A549 (cell line): ENCODE measurements around the gene TAF1D. TPM values are rescaled to one million over a fixed set of nuclear protein-coding genes. Genes with fewer than 3 reads are reported as not detected.
A peak's percentile ranks its signal among the peaks of the same experiment; 100 is the strongest.

Experiments used
- ATAC-seq, 2 experiments: fragments of 200-7000 bp in 1 of 2; fragments of >200 bp in 1 of 2; cut with Nextera tagmentation in 1 of 2; cut with Tn5 transposase in 1 of 2; 3 replicates each; pipeline versions ENCODE4 v1.8.0 to v1.9.1; 2018 to 2020; ENCODE audit warnings: mild to moderate bottlenecking in 1 of 2, moderate library complexity in 1 of 2
- CTCF ChIA-PET: fragments of 300-600 bp; sonication (Branson Sonifier 250); formaldehyde crosslinking; extraction: SDS; loops from one replicate; lab custom pipeline; 2021; ENCODE audit warnings: antibody characterized with exemption, inconsistent platforms; lab: Yijun Ruan, JAX
- POLR2A ChIA-PET: fragments of 350-600 bp; formaldehyde crosslinking; extraction: SDS; loops from one replicate; lab custom pipeline; 2021; ENCODE audit warnings: antibody characterized with exemption, inconsistent platforms; lab: Yijun Ruan, JAX
- DNase-seq, 2 experiments: peaks; one replicate each; pipeline versions ENCODE4 v3.0.0 to v3.0.0-alpha.2; 2011 to 2016; ENCODE audit warnings: low read depth in 1 of 2, low spot score in 1 of 2
- FAIRE-seq: peaks from 2 replicates; lab custom pipeline; 2011; peaks lifted over from hg19 to GRCh38; lab: Jason Lieb, UNC
- H3K27ac ChIP-seq, 2 experiments: fragments of >200 bp; sonication (Bioruptor Twin); formaldehyde crosslinking; 3 replicates each; pipeline ENCODE4 v1.5.1; 2016 to 2017
- H3K4me1 ChIP-seq: fragments of >200 bp; sonication (Bioruptor Twin); formaldehyde crosslinking; 3 replicates; pipeline ENCODE4 v1.6.1; 2016
- H3K4me2 ChIP-seq: fragments of >200 bp; sonication (Bioruptor Twin); formaldehyde crosslinking; 3 replicates; pipeline ENCODE4 v1.6.1; 2016
- H3K4me3 ChIP-seq: fragments of >200 bp; sonication (Bioruptor Twin); formaldehyde crosslinking; 3 replicates; pipeline ENCODE4 v1.5.1; 2016
- H3K9me3 ChIP-seq: fragments of >200 bp; sonication (Bioruptor Twin); formaldehyde crosslinking; 3 replicates; pipeline ENCODE4 v1.6.1; 2016
- BHLHE40 ChIP-seq: IDR thresholded peaks from 2 replicates; pipeline ENCODE4 v1.6.1; 2012; ENCODE audit warnings: low read depth, low read length, inconsistent platforms
- CEBPB ChIP-seq, 2 experiments: fragments of >200 bp in 1 of 2; sonication (Bioruptor Twin) in 1 of 2; formaldehyde crosslinking in 1 of 2; IDR thresholded peaks; 2 replicates each; pipeline ENCODE4 v1.6.1; 2012 to 2016
- CHD4 ChIP-seq: fragments of 200-600 bp; sonication (generic); IDR thresholded peaks from 2 replicates; pipeline ENCODE4 v1.6.1; 2016; ENCODE audit warnings: antibody characterized with exemption, mild to moderate bottlenecking, borderline replicate concordance
- EP300 ChIP-seq, 2 experiments: fragments of >200 bp; sonication (Bioruptor Twin); formaldehyde crosslinking; IDR thresholded peaks; 2 replicates in 1 of 2; 3 replicates in 1 of 2; pipeline ENCODE4 v1.6.1; 2016 to 2017
- ESRRA ChIP-seq: fragments of 150-350 bp; IDR thresholded peaks from 2 replicates; pipeline ENCODE4 v1.6.1; 2014; ENCODE audit warnings: mild to moderate bottlenecking, low read length, borderline replicate concordance
- FOSB ChIP-seq: fragments of 250-450 bp; sonication (Bioruptor Pico); IDR thresholded peaks from 2 replicates; pipeline ENCODE4 v1.5.0; 2020; ENCODE audit warnings: mild to moderate bottlenecking, moderate library complexity
- FOXS1 ChIP-seq: fragments of 250-450 bp; sonication (Bioruptor Pico); IDR thresholded peaks from 2 replicates; pipeline ENCODE4 v1.5.0; 2020; ENCODE audit warnings: mild to moderate bottlenecking, moderate library complexity
- GATA3 ChIP-seq: IDR thresholded peaks from 2 replicates; pipeline ENCODE4 v1.6.1; 2012; ENCODE audit warnings: borderline replicate concordance
- HOXB13 ChIP-seq: fragments of 250-450 bp; sonication (Bioruptor Pico); IDR thresholded peaks from 2 replicates; pipeline ENCODE4 v1.5.0; 2020; ENCODE audit warnings: low read depth, mild to moderate bottlenecking, moderate library complexity
- JUN ChIP-seq, 2 experiments: fragments of >200 bp; sonication (Bioruptor Twin); formaldehyde crosslinking; IDR thresholded peaks; 2 replicates in 1 of 2; 3 replicates in 1 of 2; pipeline ENCODE4 v1.6.1; 2016 to 2017
- JUNB ChIP-seq: fragments of >200 bp; sonication (Bioruptor Twin); formaldehyde crosslinking; IDR thresholded peaks from 2 replicates; pipeline ENCODE4 v1.6.1; 2016
- KDM1A ChIP-seq: fragments of 200-600 bp; sonication (generic); IDR thresholded peaks from 2 replicates; pipeline ENCODE4 v1.6.1; 2016; ENCODE audit warnings: low read depth, mild to moderate bottlenecking
- MAFK ChIP-seq: fragments of 450-650 bp; IDR thresholded peaks from 2 replicates; pipeline ENCODE4 v1.6.1; 2014; ENCODE audit not compliant: partially characterized antibody
- MAZ ChIP-seq: fragments of 150-350 bp; IDR thresholded peaks from 2 replicates; pipeline ENCODE4 v1.6.1; 2014; ENCODE audit warnings: antibody characterized with exemption, low read depth, low read length, borderline replicate concordance
- PHF8 ChIP-seq: fragments of 200-600 bp; sonication (generic); IDR thresholded peaks from 2 replicates; pipeline ENCODE4 v1.6.1; 2016; ENCODE audit warnings: low read depth, mild to moderate bottlenecking, antibody characterized with exemption, moderate library complexity, borderline replicate concordance
- POLR2A ChIP-seq: IDR thresholded peaks from 2 replicates; pipeline ENCODE4 v1.6.1; 2012; ENCODE audit warnings: mild to moderate bottlenecking, low read length
- RCOR1 ChIP-seq: fragments of 150-350 bp; IDR thresholded peaks from 2 replicates; pipeline ENCODE4 v1.6.1; 2014; ENCODE audit warnings: antibody characterized with exemption, low read length, low read depth
- RFX5 ChIP-seq: fragments of 450-650 bp; IDR thresholded peaks from 2 replicates; pipeline ENCODE4 v1.7.1; 2014; ENCODE audit warnings: antibody characterized with exemption, mild to moderate bottlenecking, moderate library complexity
- ZC3H11A ChIP-seq: fragments of 450-650 bp; IDR thresholded peaks from 2 replicates; pipeline ENCODE4 v1.6.1; 2014; ENCODE audit warnings: antibody characterized with exemption, mild to moderate bottlenecking
- ZSCAN20 ChIP-seq: fragments of 250-450 bp; sonication (Bioruptor Pico); IDR thresholded peaks from 2 replicates; pipeline ENCODE4 v1.8.0; 2022; ENCODE audit warnings: mild to moderate bottlenecking, moderate library complexity
- WGBS: methylation state at CpG from one replicate; pipeline ENCODE4 v1.1.6; 2017; ENCODE audit errors: missing lambda C conversion rate; 5-methylcytosine and 5-hydroxymethylcytosine counted together
- polyA plus RNA-seq, 4 experiments: library from polyadenylated mRNA; depleted of rRNA in 3 of 4; stranded (reverse); fragments of >200 nt; fragmentation: RNase III in 1 of 4; extraction: RNeasy Plus Mini Kit Qiagen cat#74134 plus additional on column Dnase treatment in 1 of 4; gene quantifications; 2 replicates in 3 of 4; 3 replicates in 1 of 4; pipeline ENCODE4 v1.2.3, GENCODE V29; 2011 to 2017
- TF ChIP-seq, protein P1 (sequence below): fragments of >200 bp; sonication (Bioruptor Twin); formaldehyde crosslinking; IDR thresholded peaks from 3 replicates; pipeline ENCODE4 v1.6.1; 2016
- TF ChIP-seq, protein P2 (sequence below): fragments of 250-450 bp; sonication (Bioruptor Pico); IDR thresholded peaks from 2 replicates; pipeline ENCODE4 v1.5.0; 2021; ENCODE audit warnings: mild to moderate bottlenecking, moderate library complexity, borderline replicate concordance
- TF ChIP-seq, protein P3 (sequence below): fragments of >200 bp; sonication (Bioruptor Twin); formaldehyde crosslinking; IDR thresholded peaks from 2 replicates; pipeline ENCODE4 v1.6.1; 2016
- TF ChIP-seq, protein P4 (sequence below): fragments of >200 bp; sonication (Bioruptor Twin); formaldehyde crosslinking; IDR thresholded peaks from 3 replicates; pipeline ENCODE4 v1.5.1; 2016

TAF1D gene
- polyA plus RNA-seq, 2 of the 4 experiments (the other 2 are of a cell fraction): 116 to 218 TPM

DNA sequence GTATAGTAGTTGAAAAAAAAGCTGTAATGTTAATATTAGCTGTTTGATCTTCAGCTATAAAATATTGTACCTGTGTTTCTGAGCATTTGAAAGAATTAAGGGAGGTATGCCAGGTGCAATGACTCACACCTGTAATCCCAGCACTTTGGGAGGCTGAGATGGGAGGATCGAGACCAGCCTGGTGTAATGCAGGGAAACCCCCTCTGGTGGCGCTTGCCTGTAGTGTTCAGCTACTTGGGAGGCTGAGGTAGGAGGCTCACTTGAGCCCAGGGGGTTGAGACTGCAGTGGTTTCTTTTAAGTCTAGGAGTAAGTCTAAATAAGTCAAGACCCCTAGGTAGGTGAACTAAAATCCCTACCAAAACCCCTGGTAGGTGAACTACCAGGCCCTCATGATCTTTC, 37.1 kb downstream of the TAF1D start:
- TF ChIP-seq, protein P1, sequence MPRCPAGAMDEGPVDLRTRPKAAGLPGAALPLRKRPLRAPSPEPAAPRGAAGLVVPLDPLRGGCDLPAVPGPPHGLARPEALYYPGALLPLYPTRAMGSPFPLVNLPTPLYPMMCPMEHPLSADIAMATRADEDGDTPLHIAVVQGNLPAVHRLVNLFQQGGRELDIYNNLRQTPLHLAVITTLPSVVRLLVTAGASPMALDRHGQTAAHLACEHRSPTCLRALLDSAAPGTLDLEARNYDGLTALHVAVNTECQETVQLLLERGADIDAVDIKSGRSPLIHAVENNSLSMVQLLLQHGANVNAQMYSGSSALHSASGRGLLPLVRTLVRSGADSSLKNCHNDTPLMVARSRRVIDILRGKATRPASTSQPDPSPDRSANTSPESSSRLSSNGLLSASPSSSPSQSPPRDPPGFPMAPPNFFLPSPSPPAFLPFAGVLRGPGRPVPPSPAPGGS: no peak
- TF ChIP-seq JUNB (no peak), GATA3 (no peak), FOXS1 (CRISPR knock-in tag) (no peak), MAZ (no peak), EP300 (IDR thresholded peaks at IDR 0.05) (no peak), POLR2A (no peak), RCOR1 (no peak), CHD4 (no peak), PHF8 (no peak)
- TF ChIP-seq, protein P2, sequence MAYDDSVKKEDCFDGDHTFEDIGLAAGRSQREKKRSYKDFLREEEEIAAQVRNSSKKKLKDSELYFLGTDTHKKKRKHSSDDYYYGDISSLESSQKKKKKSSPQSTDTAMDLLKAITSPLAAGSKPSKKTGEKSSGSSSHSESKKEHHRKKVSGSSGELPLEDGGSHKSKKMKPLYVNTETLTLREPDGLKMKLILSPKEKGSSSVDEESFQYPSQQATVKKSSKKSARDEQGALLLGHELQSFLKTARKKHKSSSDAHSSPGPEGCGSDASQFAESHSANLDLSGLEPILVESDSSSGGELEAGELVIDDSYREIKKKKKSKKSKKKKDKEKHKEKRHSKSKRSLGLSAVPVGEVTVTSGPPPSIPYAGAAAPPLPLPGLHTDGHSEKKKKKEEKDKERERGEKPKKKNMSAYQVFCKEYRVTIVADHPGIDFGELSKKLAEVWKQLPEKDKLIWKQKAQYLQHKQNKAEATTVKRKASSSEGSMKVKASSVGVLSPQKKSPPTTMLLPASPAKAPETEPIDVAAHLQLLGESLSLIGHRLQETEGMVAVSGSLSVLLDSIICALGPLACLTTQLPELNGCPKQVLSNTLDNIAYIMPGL: no peak
- TF ChIP-seq, protein P3, sequence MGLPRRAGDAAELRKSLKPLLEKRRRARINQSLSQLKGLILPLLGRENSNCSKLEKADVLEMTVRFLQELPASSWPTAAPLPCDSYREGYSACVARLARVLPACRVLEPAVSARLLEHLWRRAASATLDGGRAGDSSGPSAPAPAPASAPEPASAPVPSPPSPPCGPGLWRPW: no peak
- Histone ChIP-seq H3K9me3 (no peaks in the 10 kb centered on the region; the same call in 1 of the 3 replicates), H3K27ac (no peak overlapping the region), H3K4me1 (no peaks in the 10 kb centered on the region), H3K4me3 (no peak overlapping the region), H3K4me2 (no peak overlapping the region)
- ChIA-PET POLR2A (no interaction called here), CTCF (interaction anchor here (0.7 kb wide), 1 partner anchor 11 kb away, joined by 4 read pairs; no protein-coding TSS in a partner anchor)
- FAIRE-seq (no peak), DNase-seq (peak in 1 of 2 experiments; percentile 20), ATAC-seq (peak in 1 of 2 experiments; percentile 38; a peak in 1 of 6 replicates)
- 93% methylated on average over 2 of the region's 2 CpGs for WGBS

DNA sequence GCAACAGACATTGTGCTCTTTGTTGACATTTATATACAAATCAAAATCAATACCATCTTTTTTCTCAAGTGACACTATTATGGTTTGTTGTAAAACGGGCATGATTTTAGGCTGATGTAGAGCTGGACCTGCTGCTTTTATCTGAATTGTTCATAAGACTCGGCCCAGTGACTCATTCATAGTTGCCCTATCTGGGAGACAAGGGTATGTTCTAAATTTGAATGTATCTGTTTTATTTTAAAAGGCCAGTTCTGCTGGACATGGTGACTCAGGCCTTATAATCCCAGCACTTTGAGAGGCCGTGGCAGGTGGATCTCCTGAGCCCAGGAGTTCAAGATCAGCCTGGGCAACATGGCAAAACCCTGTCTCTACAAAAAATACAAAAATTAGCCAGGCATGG, 40.5 kb downstream of the TAF1D start:
- FAIRE-seq (no peak), ATAC-seq (no peak), DNase-seq (no peak)
- Histone ChIP-seq H3K4me1 (no peaks in the 10 kb centered on the region), H3K27ac (no peak overlapping the region), H3K4me2 (no peak overlapping the region), H3K9me3 (no peaks in the 10 kb centered on the region), H3K4me3 (no peak overlapping the region)
- POLR2A ChIA-PET: no interaction called here
- TF ChIP-seq, protein P4, sequence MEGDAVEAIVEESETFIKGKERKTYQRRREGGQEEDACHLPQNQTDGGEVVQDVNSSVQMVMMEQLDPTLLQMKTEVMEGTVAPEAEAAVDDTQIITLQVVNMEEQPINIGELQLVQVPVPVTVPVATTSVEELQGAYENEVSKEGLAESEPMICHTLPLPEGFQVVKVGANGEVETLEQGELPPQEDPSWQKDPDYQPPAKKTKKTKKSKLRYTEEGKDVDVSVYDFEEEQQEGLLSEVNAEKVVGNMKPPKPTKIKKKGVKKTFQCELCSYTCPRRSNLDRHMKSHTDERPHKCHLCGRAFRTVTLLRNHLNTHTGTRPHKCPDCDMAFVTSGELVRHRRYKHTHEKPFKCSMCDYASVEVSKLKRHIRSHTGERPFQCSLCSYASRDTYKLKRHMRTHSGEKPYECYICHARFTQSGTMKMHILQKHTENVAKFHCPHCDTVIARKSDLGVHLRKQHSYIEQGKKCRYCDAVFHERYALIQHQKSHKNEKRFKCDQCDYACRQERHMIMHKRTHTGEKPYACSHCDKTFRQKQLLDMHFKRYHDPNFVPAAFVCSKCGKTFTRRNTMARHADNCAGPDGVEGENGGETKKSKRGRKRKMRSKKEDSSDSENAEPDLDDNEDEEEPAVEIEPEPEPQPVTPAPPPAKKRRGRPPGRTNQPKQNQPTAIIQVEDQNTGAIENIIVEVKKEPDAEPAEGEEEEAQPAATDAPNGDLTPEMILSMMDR: no peak
- TF ChIP-seq ZSCAN20 (CRISPR knock-in tag) (no peak), FOSB (CRISPR knock-in tag) (no peak), HOXB13 (no peak), MAZ (no peak), ZC3H11A (no peak), MAFK (no peak), ESRRA (no peak), EP300 (IDR thresholded peaks at IDR 0.05) (no peak), GATA3 (no peak), CEBPB (IDR thresholded peaks at IDR 0.05) (no peak), RCOR1 (no peak), BHLHE40 (no peak), JUN (IDR thresholded peaks at IDR 0.05) (no peak), RFX5 (no peak), KDM1A (no peak)
- TF ChIP-seq, protein P2: no peak
- CTCF ChIA-PET: no interaction called here
- 76% methylated on average over 3 of the region's 3 CpGs for WGBS
